ENCODE data around the gene PI4KA.

Gene PI4KA

DNA sequence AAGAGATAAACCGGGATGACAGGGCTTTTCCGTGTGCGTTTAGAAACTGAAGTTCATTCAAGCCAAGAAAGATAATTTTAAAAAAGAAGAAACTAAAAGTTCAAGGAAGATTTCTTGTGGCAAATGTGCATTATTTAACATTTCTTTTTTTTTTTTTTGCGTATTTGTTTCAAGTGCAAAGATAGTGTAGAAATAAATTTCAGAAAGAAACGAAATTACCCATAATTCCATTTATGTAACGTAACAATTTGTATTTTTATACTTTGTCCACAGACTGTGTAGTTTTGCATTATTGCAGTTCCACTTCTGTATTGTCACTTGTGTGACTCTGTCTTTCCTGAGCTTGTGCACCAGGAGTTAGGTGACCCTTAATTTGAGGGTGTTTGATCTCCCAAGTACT lies 24.2 kb upstream of the PI4KA start:
- no peak for FAIRE-seq
- no peak for DNase-seq (ENCODE audit: extremely low spot score, insufficient read length, low read depth)

DNA sequence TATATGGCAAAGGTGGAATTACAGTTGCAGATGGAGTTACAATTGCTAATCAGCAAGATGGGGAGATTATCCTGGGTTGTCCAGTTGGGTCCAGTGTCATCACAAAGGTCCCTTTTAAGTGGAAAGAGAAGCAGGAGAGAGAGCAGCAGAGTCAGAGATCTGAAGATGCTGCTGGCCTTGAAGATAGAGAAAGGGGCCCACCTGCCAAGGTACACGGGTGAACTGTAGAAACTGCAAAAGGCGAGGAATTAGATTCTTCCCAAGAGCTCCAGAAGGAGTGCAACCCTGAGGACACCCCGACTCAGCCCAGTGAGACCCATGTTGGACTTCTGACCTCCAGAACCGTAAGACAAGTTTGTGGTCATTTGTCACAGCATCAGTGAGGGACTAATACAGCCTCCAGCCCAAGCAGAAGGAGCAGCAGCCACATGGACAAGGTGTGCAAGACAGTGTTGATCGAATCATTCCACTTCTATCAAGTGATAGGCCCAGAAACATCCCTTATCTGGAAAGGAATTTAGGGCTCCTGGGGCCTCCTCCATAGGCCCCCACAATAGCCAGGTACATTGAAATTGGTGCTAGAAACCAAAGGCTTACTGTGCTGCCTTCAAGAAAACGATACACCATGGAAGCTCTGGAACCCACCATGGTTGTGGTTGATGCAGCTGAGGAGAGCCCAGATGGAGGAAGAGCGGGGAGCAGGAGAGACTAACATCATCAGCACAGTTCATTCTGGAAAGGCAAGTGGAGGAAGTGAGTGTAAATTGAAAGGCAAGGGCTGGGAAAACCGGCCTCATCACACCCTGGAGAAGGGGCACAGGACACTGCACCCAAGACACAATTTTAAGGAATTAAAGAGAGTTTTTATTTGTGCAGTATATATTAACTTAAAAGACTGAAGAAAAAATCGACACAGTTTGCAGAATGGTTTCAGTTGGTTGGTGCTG lies 23.5 kb upstream of the PI4KA start:
- FAIRE-seq (no peak), DNase-seq (ENCODE audit: extremely low spot score, insufficient read length, low read depth) (no peak)

DNA sequence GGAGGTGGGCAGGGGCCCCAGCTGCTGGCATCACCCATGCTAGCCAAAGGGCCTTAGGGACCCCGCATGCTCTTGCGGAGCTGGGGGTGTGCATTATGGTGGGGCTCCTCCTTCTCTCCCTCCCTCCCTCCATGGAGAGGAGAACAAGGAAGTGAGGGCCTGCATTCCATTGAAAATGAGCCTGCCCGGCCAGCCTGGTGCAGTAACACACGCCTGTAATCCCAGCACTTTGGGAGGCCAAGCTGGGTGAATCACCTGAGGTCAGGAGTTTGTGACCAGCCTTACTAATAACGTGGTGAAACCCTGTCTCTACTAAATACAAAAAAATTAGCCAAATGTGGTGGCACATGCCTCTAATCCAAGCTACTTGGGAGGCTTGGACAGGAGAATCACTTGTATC lies 22.6 kb upstream of the PI4KA start:
- DNase-seq (ENCODE audit: extremely low spot score, insufficient read length, low read depth): no peak
- FAIRE-seq: no peak

DNA sequence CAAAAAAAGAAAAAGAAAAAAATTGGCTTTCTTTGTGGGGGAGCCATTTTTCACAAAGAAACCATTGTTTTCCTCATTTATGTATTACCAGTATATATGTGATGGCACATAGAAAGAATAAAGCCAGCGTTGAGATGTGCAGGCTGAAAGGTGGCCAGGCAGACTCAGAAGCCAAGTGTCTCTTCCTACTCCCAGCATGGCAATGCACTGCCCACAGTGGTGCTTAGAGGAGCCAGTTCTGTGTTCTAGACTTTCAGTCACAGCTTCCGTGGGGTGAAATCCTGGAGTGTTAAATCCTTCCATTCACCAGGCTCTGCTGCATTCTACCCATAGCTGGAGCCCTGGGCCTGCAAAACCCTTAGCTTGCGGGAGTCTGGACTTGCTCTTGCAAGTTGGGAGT lies 19.1 kb upstream of the PI4KA start:
- DNase-seq (ENCODE audit: extremely low spot score, insufficient read length, low read depth) (no peak), FAIRE-seq (no peak)

DNA sequence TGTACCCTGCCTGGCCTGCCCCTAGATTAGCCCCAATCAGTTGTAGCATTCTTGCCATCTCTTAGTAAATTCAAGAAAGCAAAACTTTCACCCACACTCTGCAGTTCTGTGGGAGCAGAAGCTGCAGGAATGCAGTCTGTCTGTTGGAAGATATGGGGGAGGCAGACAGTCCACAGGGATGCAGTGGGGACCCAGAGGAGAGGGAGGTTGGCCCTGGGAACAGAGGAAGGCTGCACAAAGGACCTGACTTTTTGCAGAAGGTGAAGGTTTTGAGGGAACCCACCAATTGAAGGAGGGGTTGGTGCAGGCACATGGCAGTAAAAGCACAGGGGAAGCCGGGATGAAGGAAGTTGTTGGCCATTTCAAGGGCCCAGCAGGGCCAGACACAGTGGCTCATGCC lies 16.7 kb upstream of the PI4KA start:
- FAIRE-seq: no peak
- DNase-seq (ENCODE audit: extremely low spot score, insufficient read length, low read depth): no peak

DNA sequence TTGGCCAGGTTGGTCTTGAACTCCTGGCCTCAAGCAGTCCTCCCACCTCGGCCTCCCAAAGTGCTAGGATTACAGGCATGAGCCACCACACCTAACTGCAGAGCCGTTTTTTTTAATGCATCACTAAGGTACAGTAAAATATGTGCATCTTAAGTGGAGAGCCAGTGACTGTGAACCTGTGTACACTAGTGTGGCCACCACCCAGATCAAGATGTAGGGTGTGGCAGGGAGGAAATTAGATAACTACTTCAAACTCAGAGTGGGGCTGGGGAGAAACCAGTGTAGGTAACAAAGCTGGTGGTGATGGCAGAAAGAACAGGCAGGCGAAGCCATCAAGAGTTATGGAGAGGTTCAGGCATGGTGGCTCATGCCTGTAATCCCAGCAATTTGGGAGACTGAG lies 14.6 kb upstream of the PI4KA start:
- DNase-seq (ENCODE audit: extremely low spot score, insufficient read length, low read depth) (no peak), FAIRE-seq (no peak)

DNA sequence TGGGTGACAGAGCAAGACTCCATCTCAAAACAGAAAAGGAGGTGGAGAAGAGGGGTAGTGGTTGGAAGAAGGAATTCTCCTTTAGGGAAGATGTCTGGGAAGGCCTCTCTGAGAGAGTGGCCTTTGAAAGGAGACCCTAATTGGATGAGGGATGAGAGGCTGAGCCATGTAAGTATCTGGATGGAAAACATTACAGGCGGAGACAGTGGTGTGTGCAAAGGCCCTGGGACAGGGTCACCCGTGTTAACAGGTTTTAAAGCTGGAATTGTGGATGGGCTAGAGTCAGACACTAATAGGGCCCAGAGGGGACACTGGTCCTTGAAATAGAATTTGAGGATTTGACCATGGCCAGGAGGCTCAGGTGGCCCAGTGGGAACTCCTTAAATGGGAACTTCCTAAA lies 10.6 kb upstream of the PI4KA start:
- FAIRE-seq: no peak

DNA sequence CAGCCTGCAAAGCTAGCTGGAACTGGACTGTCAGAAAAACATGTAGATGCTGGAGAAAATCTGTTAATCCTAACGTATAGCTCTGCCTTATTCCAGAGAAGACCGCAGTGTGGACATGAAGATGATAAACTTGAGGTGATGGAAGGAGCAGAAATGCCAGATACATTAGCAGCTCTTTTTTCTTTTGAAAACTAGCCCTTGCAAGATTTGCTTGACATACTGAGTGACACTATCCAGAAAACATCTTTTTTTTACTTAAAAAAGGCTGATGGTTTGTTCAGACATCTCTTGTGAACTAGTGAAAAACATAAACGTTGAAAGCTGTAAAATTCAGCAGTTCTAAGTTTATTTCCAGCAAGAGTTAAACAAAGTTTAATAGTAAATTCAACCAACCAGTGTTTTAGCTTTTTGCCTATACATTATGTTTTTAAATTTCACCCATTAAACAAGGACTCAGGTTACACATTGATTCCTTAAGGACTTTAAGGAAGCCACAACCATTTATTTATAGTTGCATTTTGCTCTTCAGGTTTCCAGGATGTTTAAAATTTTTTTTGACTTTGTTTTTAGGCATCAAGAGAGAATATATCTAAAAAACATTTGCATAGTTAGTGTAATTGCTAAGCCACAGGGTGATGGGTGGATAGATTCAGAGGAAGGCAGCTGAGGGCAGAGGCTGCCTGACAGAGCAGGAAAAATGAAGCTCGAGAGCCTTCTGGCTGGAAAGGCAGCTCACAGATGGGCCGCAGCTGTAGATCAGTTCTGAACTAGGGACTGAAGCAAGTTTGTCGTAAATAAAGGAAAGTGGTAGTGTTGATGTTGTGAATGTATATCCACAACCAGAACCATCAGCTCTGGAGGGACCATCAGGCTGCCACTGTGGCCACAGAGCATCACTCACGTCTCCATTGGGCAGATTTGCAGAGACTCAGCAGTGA lies 9.7 kb upstream of the PI4KA start:
- FAIRE-seq: no peak
- no peak for DNase-seq (ENCODE audit: extremely low spot score, insufficient read length, low read depth)

More for the DNA sequence above, 10.6 kb upstream of the PI4KA start:
- no peak for DNase-seq (ENCODE audit: extremely low spot score, insufficient read length, low read depth)

DNA sequence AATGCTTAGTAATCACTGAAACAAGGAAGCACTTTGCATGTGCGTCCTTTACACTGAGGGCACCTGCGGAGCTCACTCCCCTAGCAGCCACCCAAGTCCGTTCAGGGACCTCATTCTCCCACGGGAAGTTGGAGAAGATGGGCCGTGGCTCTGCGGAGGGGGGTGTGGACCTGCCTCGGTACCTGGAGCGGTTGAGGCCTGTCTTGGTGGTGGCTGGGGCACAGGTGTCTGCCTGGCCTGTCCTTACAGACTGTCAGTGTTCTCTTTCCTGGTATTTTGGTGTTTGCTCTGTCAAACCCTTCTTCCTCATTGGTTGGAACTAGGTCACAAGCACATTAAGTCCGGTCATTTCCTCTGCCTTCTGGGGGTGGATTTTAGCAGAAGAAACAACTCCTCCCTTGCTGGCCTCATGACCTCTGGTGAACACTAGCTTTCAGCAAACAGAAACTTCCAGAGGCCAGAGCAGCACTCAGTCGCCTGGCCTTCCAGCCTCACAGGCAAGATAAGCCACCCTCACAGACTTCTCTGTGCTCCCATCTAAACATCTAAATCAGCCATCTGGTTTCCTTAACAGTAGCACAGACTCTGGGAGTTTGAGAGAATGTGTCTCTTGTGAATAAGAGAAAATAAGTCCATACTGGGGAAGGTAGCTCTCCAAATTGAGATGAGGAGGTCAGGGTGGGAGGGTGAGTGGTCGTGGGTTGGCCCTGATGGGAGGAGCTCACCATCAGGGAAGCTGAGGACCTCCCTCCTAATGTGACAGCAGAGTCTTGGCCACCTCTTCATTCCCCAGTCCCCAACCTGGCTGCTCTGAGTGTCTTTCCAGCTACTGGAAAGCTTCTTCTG lies 8.8 kb upstream of the PI4KA start:
- FAIRE-seq (no peak), DNase-seq (ENCODE audit: extremely low spot score, insufficient read length, low read depth) (no peak)

DNA sequence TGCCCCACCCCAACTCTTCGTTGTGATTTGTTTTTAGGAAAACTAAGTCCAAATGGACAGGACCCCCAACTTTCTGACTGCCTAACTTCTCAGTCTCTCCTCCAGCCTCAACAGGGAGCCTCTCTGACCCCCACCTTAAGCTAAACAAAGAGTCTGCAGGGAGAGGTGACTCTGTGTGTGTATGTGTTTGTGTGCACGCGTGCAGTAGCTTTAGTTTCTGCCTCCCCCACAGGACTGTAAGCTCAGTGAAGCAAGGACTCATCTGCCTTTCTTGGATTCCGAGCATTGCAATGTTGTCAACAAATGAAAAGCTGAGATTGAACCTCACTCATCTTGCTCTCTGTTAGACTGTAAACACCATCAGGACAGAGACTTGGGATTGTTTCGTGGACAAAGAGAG lies 8.1 kb upstream of the PI4KA start:
- FAIRE-seq: no peak
- no peak for DNase-seq (ENCODE audit: extremely low spot score, insufficient read length, low read depth)

DNA sequence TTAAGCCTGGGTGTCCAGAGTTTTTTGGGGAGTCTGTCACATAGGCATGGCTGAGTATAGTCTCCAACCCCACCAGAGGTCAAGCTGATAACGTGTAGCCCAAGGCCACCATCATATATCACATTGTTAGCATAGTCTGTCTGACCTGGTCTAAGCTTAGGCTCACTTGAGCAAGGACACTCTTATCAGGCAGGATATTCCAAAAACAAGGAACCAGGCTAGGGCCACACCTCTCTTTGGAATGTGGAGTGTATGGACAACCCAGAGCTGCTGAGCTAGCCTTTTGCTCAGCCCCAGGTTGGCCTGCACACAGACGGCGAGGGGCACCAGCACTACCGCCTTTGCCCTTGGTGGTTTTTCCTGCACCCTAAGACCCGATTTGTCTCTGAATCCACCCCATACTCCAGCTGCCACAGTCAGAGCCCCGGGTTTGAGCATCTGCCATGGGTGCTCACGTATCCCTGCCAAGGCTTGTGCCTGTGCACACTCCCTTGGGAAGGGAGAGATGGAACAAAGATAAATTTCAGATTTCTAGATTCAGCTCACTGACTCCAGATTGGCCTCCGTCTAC lies 7.3 kb upstream of the PI4KA start:
- no peak for FAIRE-seq
- DNase-seq (ENCODE audit: extremely low spot score, insufficient read length, low read depth): no peak

DNA sequence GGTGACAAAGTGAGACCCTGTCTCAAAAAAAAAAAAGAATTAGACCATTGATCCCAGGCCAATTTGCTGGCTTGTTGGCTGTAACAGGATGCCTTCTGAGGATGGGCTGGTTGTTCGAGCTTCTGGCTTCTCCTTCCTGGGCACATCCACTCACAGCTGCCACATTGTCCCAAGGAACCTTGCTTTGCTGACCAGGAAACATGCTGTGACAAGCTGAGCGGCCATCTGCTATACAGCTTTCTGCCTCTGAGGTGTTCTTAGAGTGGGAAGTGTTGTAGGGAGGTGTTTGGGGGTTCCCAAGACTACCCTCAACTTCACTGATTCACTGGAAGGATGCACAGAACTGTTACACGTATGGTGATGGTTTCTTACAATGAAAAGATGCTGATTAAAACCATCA lies 6.7 kb upstream of the PI4KA start:
- no peak for DNase-seq (ENCODE audit: extremely low spot score, insufficient read length, low read depth)

DNA sequence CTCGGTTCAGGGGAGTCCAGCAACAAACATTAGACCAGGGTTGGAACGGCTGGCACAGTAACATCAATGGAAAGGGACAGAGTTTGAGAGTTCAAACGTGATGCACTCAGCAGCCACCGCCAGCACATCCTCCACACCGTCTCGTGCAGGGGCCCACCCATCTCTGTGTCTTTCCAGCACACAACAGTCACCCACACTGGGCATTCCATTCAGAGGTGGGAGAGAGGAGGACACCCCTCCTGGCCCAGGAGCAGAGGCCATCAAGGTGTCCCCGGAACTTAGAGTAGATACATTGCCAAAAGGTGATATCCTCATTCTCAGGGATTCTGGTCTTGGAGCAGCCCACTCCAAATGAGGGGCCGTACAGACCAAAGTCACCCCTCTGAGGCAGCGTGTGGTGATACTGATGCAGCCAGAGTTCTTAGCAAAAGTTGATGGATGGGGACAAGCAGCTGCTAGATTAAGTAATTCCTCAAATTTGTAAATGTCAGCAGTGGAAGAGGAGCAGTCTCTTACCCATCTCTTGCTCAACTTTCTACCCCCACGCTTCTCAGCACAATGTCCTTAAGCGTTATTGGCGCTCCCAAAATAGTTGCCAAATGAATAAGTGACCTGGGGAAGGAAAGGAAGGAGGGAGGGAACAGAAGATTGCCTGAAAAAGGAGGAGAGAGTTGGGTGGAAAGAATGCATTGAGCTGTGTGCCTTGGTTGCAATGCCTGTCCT lies 5.7 kb upstream of the PI4KA start:
- FAIRE-seq (no peak), DNase-seq (ENCODE audit: extremely low spot score, insufficient read length, low read depth) (no peak)

More for the DNA sequence above, 6.7 kb upstream of the PI4KA start:
- no peak for FAIRE-seq

DNA sequence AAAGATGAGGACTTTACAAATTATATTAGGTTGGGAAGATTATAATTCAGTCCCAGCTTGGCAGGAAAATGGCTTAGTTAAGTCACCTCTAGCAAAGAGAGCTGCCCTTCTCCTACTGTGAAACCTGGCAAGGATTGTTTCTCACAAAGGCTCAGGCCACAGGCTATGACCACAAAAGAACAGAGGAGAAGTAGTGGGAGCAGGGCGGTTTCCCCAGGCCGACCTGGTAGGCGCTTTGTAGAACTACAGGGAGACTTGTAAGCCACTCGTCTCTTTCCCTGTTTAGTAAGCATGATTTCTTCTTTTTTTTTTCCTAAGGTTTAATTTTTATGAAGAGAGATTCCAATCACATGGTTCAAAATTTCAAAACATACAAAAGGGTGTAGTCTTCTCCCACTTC lies 4.8 kb upstream of the PI4KA start:
- no peak for DNase-seq (ENCODE audit: extremely low spot score, insufficient read length, low read depth)
- FAIRE-seq: no peak

DNA sequence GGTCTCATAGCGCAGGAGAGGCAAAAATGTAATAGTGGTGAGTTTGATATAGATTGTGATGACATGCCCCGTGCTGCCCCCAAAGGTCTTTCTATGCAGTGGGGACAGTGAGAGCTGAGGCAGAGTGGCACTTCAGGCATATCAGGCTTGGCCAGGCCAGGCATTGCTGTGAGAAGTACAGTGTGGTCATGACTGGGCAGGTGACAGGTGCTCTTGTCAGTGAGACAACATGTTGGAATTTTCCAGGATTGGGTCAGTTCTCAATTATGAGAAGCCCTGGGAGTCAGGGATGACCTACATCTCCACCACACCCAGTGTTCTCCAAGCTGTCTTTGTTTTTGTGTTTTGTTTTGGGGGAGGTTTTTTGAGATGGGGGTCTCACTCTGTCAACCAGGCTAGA lies 3.9 kb upstream of the PI4KA start:
- no peak for FAIRE-seq
- no peak for DNase-seq (ENCODE audit: extremely low spot score, insufficient read length, low read depth)

DNA sequence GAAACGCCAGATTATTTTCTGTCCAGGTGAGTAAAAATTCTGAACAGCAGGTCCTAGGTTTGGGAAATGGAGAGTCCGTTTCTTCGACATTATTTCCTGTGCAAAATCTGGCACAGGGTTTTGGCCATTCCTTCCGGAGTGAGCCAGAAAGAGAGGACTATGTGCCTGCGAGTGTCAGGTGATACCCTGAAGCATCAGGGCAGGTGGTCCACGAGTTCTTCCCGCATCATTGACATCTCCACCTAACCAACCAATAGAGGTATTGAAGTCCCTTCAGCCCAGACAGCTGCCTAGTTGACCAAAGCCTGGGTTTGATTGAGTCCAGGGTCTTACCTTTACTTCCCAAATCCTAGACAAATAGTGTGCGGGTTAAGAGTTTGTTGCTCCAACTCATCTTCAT lies 1.0 kb upstream of the PI4KA start:
- FAIRE-seq: no peak
- no peak for DNase-seq (ENCODE audit: extremely low spot score, insufficient read length, low read depth)

DNA sequence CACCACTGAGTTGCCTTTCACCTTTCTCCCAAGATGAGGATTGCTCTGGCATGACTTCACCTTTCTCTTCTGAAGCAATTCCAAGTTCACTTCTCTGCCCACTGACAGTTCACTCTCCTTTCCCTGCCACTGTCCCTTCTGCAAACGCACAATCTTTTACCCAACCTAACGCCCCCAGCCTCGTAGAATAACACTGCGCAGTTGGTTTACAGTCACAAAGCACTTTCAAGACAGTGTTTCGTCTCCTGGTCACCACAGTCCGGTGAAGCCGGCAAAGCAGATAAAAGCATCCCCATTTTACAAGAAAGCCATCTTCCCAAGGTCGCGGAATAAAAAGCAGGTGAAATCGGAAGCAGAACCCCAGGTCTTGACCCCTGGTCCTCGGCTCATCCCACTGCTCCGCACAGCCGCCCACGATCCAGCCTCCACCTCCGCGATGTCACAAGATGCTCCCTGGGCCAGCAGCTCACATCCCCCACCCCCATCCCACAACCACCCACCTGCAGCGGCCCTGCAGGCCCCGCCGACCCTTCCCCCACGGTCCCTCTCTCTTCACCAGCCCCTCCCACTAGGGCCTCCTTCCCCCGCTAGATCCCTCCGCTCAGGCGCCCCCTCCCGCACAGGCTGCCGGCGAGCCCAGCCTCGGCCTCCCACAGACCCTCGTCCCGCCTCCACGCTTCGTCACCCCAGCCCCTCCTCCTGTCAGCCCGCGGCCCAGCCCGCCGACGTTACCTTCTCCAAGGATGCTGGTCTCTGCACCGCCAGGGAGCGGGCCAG lies 585 bp downstream of the PI4KA start:
- peak; percentile 59 for FAIRE-seq
- peak; percentile 77 for DNase-seq (ENCODE audit: extremely low spot score, insufficient read length, low read depth)

DNA sequence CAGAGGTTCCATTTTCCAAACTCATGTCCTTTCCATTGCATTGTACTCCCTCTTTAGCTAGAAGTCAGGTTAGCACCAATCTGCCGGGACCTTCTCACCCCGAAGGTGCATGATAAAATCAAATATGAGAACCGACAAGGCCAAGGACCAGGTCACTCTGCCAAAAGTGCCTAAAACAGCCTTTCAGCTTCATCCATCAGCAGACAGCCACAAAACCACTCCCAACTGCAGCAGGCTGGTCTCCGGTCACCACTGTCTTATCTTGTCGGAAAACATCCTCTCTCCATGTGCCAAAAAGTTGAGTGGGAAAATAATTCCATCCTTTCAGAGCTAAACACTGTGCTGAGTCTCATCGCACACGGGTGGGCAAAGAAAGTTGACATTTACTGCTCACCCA lies 1.4 kb downstream of the PI4KA start:
- DNase-seq (ENCODE audit: extremely low spot score, insufficient read length, low read depth): no peak

More for the DNA sequence above, 1.4 kb downstream of the PI4KA start:
- FAIRE-seq: no peak

Data from GM18507 (cell line).